Measurements from ENCODE around the gene MKLN1.

The MKLN1 gene

DNA sequence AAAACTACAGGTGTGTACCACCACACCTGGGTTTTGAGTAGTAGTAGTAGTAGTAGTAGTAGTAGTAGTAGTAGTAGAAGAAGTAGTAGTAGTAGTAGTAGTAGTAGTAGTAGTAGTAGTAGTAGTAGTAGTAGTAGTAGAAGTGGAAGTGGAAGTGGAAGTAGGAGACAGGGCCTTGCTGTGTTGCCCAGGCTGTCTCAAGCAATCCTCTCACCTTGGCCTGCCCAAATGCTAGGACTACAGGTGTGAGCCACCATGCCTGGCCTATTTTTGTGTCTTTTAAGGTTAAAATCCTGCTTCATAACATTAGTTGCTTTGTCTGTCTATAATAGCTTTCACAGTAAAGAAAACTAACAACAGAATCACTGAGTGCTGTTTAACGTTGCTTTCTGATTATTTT is 117.0 kb downstream of the MKLN1 start:
- TF ChIP-seq ZFP30 (CRISPR knock-in tag; IDR thresholded peaks at IDR 0.05) (no peak), ARNTL (CRISPR knock-in tag; IDR thresholded peaks at IDR 0.05; ENCODE audit: borderline replicate concordance, low read depth) (no peak), ZNF565 (CRISPR knock-in tag; conservative IDR thresholded peaks at IDR 0.05; ENCODE audit: low read depth) (no peak), TCF4 (CRISPR knock-in tag; IDR thresholded peaks at IDR 0.05; ENCODE audit: borderline replicate concordance) (no peak), ZNF70 (CRISPR knock-in tag; IDR thresholded peaks at IDR 0.05) (no peak), TOX (CRISPR knock-in tag; IDR thresholded peaks at IDR 0.05; ENCODE audit: borderline replicate concordance) (no peak), RARB (CRISPR knock-in tag; IDR thresholded peaks at IDR 0.05) (no peak), CSDC2 (CRISPR knock-in tag; IDR thresholded peaks at IDR 0.05) (no peak), ZC3H10 (CRISPR knock-in tag; IDR thresholded peaks at IDR 0.05) (no peak), GLIS3 (CRISPR knock-in tag; IDR thresholded peaks at IDR 0.05) (no peak)
- TF ChIP-seq, protein P1, sequence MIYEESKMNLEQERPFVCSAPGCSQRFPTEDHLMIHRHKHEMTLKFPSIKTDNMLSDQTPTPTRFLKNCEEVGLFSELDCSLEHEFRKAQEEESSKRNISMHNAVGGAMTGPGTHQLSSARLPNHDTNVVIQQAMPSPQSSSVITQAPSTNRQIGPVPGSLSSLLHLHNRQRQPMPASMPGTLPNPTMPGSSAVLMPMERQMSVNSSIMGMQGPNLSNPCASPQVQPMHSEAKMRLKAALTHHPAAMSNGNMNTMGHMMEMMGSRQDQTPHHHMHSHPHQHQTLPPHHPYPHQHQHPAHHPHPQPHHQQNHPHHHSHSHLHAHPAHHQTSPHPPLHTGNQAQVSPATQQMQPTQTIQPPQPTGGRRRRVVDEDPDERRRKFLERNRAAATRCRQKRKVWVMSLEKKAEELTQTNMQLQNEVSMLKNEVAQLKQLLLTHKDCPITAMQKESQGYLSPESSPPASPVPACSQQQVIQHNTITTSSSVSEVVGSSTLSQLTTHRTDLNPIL (CRISPR knock-in tag; IDR thresholded peaks at IDR 0.05; ENCODE audit: low read depth) = no peak
- TF ChIP-seq, protein P2, sequence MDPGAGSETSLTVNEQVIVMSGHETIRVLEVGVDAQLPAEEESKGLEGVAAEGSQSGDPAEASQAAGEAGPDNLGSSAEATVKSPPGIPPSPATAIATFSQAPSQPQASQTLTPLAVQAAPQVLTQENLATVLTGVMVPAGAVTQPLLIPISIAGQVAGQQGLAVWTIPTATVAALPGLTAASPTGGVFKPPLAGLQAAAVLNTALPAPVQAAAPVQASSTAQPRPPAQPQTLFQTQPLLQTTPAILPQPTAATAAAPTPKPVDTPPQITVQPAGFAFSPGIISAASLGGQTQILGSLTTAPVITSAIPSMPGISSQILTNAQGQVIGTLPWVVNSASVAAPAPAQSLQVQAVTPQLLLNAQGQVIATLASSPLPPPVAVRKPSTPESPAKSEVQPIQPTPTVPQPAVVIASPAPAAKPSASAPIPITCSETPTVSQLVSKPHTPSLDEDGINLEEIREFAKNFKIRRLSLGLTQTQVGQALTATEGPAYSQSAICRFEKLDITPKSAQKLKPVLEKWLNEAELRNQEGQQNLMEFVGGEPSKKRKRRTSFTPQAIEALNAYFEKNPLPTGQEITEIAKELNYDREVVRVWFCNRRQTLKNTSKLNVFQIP (CRISPR knock-in tag; IDR thresholded peaks at IDR 0.05; ENCODE audit: borderline replicate concordance, low read depth) = no peak
- no peak for ATAC-seq

DNA sequence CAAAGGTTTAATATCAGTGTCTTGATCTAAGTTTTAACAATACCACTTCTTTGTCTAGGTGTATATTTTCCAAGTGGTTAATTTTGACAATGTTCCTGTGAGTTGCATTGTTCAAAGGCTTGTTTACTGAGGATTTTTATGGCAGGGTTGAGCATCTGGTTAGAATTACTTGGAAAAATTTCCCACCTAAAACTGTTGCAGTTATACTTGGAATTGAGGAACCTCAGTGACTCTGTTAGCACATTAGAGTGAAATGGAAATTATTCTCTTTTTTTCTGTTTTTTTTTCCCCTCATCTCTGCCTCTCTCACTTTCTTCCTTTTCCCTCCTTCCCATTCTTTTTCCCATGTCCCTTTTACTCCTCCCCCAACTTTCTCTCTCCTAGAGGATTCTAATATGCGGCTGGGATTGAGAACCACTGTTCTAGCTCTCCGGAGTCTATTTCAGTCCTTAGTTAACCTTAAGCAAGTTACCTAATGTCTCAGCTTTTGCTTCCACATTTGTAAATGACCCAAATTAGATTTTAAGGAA is 121.8 kb downstream of the MKLN1 start:
- ATAC-seq = no peak
- TF ChIP-seq OSR1 (CRISPR knock-in tag; IDR thresholded peaks at IDR 0.05) (no peak), ZNF565 (CRISPR knock-in tag; conservative IDR thresholded peaks at IDR 0.05; ENCODE audit: low read depth) (no peak), TCF4 (CRISPR knock-in tag; IDR thresholded peaks at IDR 0.05; ENCODE audit: borderline replicate concordance) (no peak), ZNF8 (CRISPR knock-in tag; IDR thresholded peaks at IDR 0.05) (no peak), TOX (CRISPR knock-in tag; IDR thresholded peaks at IDR 0.05; ENCODE audit: borderline replicate concordance) (no peak)

DNA sequence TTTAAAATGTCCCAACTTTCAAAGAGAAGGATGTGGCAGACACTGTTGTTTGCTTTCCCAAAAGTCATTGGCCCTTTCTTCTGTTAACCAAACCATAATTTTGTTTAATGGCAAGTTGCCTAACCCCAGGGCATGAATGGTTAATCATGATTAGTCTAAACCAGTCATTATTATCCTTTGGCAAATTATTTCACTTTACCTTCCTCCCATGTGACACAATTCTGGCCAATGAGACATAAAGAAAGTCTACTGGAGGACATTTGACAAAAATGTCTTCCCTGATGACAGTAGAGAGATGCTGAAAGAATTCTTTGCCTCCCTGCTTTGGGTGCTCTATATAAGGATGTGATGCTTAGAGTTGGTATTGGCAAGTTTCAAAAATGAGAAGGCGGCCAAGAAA is 126.8 kb downstream of the MKLN1 start:
- TF ChIP-seq TOX (CRISPR knock-in tag; IDR thresholded peaks at IDR 0.05; ENCODE audit: borderline replicate concordance) (no peak), OSR1 (CRISPR knock-in tag; IDR thresholded peaks at IDR 0.05) (no peak), ZNF565 (CRISPR knock-in tag; conservative IDR thresholded peaks at IDR 0.05; ENCODE audit: low read depth) (no peak), ZNF70 (CRISPR knock-in tag; IDR thresholded peaks at IDR 0.05) (no peak), ESRRG (CRISPR knock-in tag; IDR thresholded peaks at IDR 0.05) (no peak)
- TF ChIP-seq, protein P2 (CRISPR knock-in tag; IDR thresholded peaks at IDR 0.05; ENCODE audit: borderline replicate concordance, low read depth) = no peak
- no peak for ATAC-seq

DNA sequence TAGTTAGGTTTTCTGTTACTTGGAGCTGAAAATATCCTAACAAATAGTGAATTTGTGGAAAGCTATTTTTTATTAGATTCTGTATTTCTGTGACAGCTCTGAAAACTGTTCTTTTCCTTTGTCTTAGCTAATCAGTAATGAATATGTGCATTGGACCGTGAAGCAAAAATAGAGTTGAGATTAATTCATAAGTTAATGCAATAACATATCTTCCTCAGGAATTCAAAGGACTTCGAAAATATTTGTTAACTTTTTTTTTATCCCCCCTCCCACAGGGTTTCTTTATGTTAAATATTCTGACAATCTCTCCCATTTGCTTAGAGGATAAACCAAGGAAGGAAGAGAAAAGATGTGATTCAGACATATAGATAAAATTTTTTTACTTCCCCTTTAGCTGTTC is 127.3 kb downstream of the MKLN1 start:
- no peak for TF ChIP-seq ZFP3 (CRISPR knock-in tag; IDR thresholded peaks at IDR 0.05)
- TF ChIP-seq ZNF8 (CRISPR knock-in tag; IDR thresholded peaks at IDR 0.05) = no peak
- TF ChIP-seq, protein P3, sequence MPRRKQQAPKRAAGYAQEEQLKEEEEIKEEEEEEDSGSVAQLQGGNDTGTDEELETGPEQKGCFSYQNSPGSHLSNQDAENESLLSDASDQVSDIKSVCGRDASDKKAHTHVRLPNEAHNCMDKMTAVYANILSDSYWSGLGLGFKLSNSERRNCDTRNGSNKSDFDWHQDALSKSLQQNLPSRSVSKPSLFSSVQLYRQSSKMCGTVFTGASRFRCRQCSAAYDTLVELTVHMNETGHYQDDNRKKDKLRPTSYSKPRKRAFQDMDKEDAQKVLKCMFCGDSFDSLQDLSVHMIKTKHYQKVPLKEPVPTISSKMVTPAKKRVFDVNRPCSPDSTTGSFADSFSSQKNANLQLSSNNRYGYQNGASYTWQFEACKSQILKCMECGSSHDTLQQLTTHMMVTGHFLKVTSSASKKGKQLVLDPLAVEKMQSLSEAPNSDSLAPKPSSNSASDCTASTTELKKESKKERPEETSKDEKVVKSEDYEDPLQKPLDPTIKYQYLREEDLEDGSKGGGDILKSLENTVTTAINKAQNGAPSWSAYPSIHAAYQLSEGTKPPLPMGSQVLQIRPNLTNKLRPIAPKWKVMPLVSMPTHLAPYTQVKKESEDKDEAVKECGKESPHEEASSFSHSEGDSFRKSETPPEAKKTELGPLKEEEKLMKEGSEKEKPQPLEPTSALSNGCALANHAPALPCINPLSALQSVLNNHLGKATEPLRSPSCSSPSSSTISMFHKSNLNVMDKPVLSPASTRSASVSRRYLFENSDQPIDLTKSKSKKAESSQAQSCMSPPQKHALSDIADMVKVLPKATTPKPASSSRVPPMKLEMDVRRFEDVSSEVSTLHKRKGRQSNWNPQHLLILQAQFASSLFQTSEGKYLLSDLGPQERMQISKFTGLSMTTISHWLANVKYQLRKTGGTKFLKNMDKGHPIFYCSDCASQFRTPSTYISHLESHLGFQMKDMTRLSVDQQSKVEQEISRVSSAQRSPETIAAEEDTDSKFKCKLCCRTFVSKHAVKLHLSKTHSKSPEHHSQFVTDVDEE (CRISPR knock-in tag; IDR thresholded peaks at IDR 0.05) = no peak
- TF ChIP-seq, protein P1 (CRISPR knock-in tag; IDR thresholded peaks at IDR 0.05; ENCODE audit: low read depth) = no peak
- TF ChIP-seq, protein P4, sequence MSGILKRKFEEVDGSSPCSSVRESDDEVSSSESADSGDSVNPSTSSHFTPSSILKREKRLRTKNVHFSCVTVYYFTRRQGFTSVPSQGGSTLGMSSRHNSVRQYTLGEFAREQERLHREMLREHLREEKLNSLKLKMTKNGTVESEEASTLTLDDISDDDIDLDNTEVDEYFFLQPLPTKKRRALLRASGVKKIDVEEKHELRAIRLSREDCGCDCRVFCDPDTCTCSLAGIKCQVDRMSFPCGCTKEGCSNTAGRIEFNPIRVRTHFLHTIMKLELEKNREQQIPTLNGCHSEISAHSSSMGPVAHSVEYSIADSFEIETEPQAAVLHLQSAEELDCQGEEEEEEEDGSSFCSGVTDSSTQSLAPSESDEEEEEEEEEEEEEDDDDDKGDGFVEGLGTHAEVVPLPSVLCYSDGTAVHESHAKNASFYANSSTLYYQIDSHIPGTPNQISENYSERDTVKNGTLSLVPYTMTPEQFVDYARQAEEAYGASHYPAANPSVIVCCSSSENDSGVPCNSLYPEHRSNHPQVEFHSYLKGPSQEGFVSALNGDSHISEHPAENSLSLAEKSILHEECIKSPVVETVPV (CRISPR knock-in tag; IDR thresholded peaks at IDR 0.05) = no peak
- TF ChIP-seq ZNF565 (CRISPR knock-in tag; conservative IDR thresholded peaks at IDR 0.05; ENCODE audit: low read depth) = no peak
- TF ChIP-seq ISL1 (CRISPR knock-in tag; IDR thresholded peaks at IDR 0.05) = no peak
- TF ChIP-seq GLIS3 (CRISPR knock-in tag; IDR thresholded peaks at IDR 0.05) = no peak
- no peak for TF ChIP-seq OSR1 (CRISPR knock-in tag; IDR thresholded peaks at IDR 0.05)
- ATAC-seq = no peak

Measured in SK-N-SH treated with all-trans-retinoic acid at 6 μM for 48 hours (cell line).